Left lung (tissue), 10 donors: ENCODE results near the gene RGS14. TPM values are rescaled to one million over a fixed set of nuclear protein-coding genes. Genes with fewer than 3 reads are reported as not detected.

ENCODE experiments used
- ATAC-seq: fragments of 200-7000 bp; cut with Tn5 transposase; one replicate; pipeline ENCODE4 v1.9.1; 2020; ENCODE audit warnings: moderate library complexity
- DNase-seq, 4 donors: peaks; one replicate each; pipeline ENCODE4 v3.0.0-alpha.2; 2013 to 2020
- H3K27ac ChIP-seq, 2 donors: fragments of 200-600 bp; sonication (generic) in 1 of 2; one replicate each; pipeline versions ENCODE4 v1.5.0 to v1.8.0; 2020 to 2021
- H3K27me3 ChIP-seq, 2 donors: fragments of 200-600 bp; sonication (generic) in 1 of 2; one replicate each; pipeline versions ENCODE4 v1.5.0 to v1.8.0; 2020 to 2021
- H3K36me3 ChIP-seq, 2 donors: fragments of 200-600 bp; sonication (generic) in 1 of 2; one replicate each; pipeline versions ENCODE4 v1.5.0 to v1.8.0; 2020 to 2021
- H3K4me1 ChIP-seq, 2 donors: fragments of 200-600 bp; one replicate each; pipeline ENCODE4 v1.8.0; 2021
- H3K4me3 ChIP-seq, 2 donors: fragments of 200-600 bp; sonication (generic) in 1 of 2; one replicate each; pipeline versions ENCODE4 v1.5.0 to v1.8.0; 2020 to 2021; ENCODE audit warnings: mild to moderate bottlenecking in 1 of 2
- H3K9me3 ChIP-seq, 2 donors: fragments of 200-600 bp; sonication (generic) in 1 of 2; one replicate each; pipeline versions ENCODE4 v1.5.0 to v1.8.0; 2020 to 2021
- intact Hi-C, 2 donors: fragments of 100-400 bp; cut with DNase I; formaldehyde crosslinking; loops; one replicate each; pipeline versions ENCODE4 v1.11.2 to v1.14.2; 2022
- polyA plus RNA-seq, 6 donors: library from polyadenylated mRNA; unstranded; fragments of 120-200 nt; gene quantifications; one replicate each; pipeline ENCODE4 v1.2.1, GENCODE V29; 2013; ENCODE audit not compliant: insufficient read length in 6 of 6
- total RNA-seq, 2 donors: library from RNA; stranded (reverse); fragmentation: NEBNext Ultra II Directional; extraction: Animal tissue kit (Norgen Biotek cat#: 25700); gene quantifications; one replicate each; pipeline ENCODE4 v1.2.1, GENCODE V29; 2021
- TF ChIP-seq, protein P1 (sequence below), 2 donors: fragments of 200-600 bp; sonication (generic) in 1 of 2; IDR thresholded peaks; one replicate each; pipeline versions ENCODE4 v1.5.0 to v1.8.0; 2021; ENCODE audit warnings: antibody characterized with exemption in 2 of 2
- donor health status: DM: no; HTN: yes; CAD: no.
- donor health status: DM: no; HTN: no; CAD: no.

Gene RGS14
- total and polyA plus RNA-seq, 8 donors = 4.0 to 28.2 (median 8.1) TPM

DNA sequence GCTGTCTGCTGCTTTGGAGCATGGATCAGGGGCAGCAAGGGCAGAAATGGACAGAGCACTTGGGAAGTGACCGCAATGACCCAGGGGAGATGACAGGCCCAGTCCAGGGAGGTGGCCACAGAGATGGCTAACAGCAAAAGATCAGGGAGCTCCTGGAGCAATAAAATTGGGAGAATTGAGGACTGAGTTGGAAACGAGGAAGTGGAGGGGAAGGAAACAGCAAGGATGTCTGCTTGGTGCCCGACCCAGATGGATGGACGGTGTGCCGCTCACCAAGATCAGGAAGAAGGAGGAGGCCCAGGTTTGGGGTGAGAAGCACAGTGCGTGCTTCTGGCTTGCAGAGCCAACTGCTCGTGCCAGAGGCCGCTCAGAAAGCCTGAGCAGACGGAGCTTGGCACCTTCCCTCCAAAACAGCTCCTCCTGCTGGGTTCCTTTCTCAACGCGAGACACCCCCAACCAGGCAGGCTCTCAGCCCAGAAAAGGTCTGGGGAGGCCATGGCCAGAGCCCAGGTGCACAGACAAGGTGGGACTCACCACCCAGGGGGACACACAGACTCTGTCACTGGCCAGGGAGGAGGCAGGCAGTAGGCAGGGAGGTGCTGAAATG, 24.8 kb downstream of the RGS14 start:
- intact Hi-C loops = no loop called here
- Histone ChIP-seq H3K4me3 (no peak overlapping the region), H3K27ac (no peak overlapping the region), H3K36me3 (no peaks in the 10 kb centered on the region), H3K9me3 (no peaks in the 10 kb centered on the region), H3K4me1 (peaks cover 0 to 7% of the 10 kb centered on the region in 2 donors), H3K27me3 (peaks cover 0 to 59% of the 10 kb centered on the region in 2 donors)
- ATAC-seq (no peak), DNase-seq (no peak)
- TF ChIP-seq, protein P1, sequence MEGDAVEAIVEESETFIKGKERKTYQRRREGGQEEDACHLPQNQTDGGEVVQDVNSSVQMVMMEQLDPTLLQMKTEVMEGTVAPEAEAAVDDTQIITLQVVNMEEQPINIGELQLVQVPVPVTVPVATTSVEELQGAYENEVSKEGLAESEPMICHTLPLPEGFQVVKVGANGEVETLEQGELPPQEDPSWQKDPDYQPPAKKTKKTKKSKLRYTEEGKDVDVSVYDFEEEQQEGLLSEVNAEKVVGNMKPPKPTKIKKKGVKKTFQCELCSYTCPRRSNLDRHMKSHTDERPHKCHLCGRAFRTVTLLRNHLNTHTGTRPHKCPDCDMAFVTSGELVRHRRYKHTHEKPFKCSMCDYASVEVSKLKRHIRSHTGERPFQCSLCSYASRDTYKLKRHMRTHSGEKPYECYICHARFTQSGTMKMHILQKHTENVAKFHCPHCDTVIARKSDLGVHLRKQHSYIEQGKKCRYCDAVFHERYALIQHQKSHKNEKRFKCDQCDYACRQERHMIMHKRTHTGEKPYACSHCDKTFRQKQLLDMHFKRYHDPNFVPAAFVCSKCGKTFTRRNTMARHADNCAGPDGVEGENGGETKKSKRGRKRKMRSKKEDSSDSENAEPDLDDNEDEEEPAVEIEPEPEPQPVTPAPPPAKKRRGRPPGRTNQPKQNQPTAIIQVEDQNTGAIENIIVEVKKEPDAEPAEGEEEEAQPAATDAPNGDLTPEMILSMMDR (IDR thresholded peaks at IDR 0.05) = no peak

DNA sequence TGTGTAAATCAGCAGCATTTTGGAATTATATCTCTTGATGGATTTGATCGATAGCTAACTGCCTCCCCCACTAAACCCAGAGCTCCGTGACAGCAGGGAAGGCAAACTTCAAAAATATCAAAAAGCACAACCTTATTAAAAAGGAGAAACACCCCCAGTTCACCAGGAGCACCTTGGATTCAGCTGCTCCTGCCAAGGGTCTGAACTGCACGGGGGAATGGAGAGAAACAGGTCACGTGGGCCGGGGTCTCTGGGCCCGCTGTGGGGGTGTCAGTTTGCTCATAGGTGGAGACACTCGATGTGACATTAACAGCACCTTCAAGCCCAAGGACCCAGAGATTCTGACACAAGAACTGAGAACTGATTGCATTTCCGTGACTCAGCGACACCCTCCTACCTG, 25.5 kb downstream of the RGS14 start:
- Histone ChIP-seq H3K9me3 (no peaks in the 10 kb centered on the region), H3K4me3 (no peak overlapping the region), H3K36me3 (no peaks in the 10 kb centered on the region), H3K27ac (no peak overlapping the region), H3K27me3 (peaks cover 0 to 59% of the 10 kb centered on the region in 2 donors), H3K4me1 (peaks cover 0 to 7% of the 10 kb centered on the region in 2 donors)
- intact Hi-C loops = no loop called here
- TF ChIP-seq, protein P1 (IDR thresholded peaks at IDR 0.05) = no peak
- no peak for DNase-seq
- no peak for ATAC-seq

DNA sequence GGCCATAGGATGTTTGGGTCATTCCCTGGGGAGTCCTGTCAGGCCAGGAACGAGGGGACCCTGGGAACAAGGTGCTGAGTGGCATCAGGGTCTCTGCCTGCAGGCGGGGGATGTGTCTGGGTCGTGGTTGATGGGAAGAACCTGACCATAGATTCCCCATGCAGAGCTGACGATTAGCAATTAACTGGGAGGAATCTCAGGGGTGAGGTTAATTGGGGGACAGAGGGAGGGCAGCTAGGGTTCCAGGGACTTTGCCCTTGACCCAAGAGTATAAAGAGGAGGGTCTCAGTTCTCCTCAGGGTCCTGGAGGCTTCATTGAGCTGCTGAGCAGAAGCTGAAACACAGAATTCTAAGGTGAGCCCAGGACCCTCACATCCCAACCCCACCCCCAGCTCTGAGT, 26.4 kb downstream of the RGS14 start, which contains the start of gene SLC34A1:
TSS of gene SLC34A1 (plus strand) at position 301 of the 400 bp plus-strand sequence. CDS start 1,308 bp downstream, outside the sequence.
- no peaks in the 10 kb centered on the region for H3K9me3 ChIP-seq
- DNase-seq = no peak
- intact Hi-C loops = no loop called here
- H3K27ac ChIP-seq = no peak within 1 kb of the TSS
- H3K4me1 ChIP-seq = peaks cover 0 to 16% of the 10 kb centered on the region in 2 donors
- H3K27me3 ChIP-seq = peaks cover 0 to 59% of the 10 kb centered on the region in 2 donors
- no peak for ATAC-seq
- H3K36me3 ChIP-seq = no peaks in the 10 kb centered on the region
- TF ChIP-seq, protein P1 (IDR thresholded peaks at IDR 0.05) = no peak
- no peak within 1 kb of the TSS for H3K4me3 ChIP-seq

DNA sequence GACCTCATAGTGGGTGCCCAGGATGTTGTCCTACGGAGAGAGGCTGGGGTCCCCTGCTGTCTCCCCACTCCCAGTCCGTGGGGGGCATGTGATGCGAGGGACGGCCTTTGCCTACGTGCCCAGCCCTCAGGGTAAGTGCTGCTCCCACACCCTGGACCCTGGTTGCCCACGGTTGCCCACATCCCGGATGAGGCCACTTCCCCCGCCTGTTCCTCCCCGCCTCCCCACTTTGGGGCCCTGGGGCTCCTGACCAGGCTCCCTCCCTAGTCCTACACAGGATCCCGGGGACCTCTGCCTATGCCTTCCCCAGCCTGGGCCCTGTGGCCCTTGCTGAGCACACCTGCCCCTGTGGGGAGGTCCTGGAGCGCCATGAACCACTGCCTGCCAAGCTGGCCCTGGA, 28.0 kb downstream of the RGS14 start:
- DNase-seq = no peak
- no peak for ATAC-seq
- H3K9me3 ChIP-seq = no peaks in the 10 kb centered on the region
- H3K36me3 ChIP-seq = no peaks in the 10 kb centered on the region
- H3K27me3 ChIP-seq = peaks cover 0 to 54% of the 10 kb centered on the region in 2 donors
- H3K4me3 ChIP-seq = no peak overlapping the region
- intact Hi-C loops = no loop called here
- H3K4me1 ChIP-seq = peaks cover 14 to 32% of the 10 kb centered on the region in 2 donors
- TF ChIP-seq, protein P1 (IDR thresholded peaks at IDR 0.05) = no peak
- no peak overlapping the region for H3K27ac ChIP-seq

DNA sequence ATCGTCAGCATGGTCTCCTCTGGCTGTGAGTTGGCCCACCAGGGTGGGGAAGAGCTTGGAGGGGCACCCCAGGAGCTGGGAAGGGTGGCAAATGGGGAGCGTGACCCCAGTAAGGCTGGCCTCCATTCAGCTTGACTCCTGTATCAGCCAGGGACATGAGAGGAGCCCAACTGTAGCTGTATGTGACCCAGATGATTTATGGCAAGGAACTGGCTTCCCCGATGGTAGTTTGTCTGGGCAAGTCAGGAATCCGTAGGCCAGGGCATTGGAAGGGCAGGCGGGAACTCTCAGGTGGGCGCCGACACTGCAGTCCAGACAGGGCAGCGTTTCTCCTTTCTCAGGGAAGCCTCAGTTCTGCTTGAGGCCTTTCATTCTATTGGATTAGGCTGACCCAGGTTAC, 28.8 kb downstream of the RGS14 start:
- Histone ChIP-seq H3K9me3 (no peaks in the 10 kb centered on the region), H3K4me3 (no peak overlapping the region), H3K36me3 (no peaks in the 10 kb centered on the region), H3K27me3 (peaks cover 0 to 46% of the 10 kb centered on the region in 2 donors), H3K27ac (no peak overlapping the region), H3K4me1 (peaks cover 14 to 34% of the 10 kb centered on the region in 2 donors)
- DNase-seq = no peak
- ATAC-seq = no peak
- TF ChIP-seq, protein P1 (IDR thresholded peaks at IDR 0.05) = no peak
- intact Hi-C loops = no loop called here
